NT2/D1 (cell line): ENCODE results near the gene DNAI1.

Source experiments
- YY1 ChIP-seq: IDR thresholded peaks from 2 replicates; pipeline ENCODE4 v1.6.1; 2011; ENCODE audit not compliant: insufficient read length, insufficient read depth
- ZNF274 ChIP-seq: IDR thresholded peaks from 2 replicates; pipeline ENCODE4 v1.6.1; 2011; ENCODE audit warnings: mild to moderate bottlenecking, low read depth, low read length

DNA sequence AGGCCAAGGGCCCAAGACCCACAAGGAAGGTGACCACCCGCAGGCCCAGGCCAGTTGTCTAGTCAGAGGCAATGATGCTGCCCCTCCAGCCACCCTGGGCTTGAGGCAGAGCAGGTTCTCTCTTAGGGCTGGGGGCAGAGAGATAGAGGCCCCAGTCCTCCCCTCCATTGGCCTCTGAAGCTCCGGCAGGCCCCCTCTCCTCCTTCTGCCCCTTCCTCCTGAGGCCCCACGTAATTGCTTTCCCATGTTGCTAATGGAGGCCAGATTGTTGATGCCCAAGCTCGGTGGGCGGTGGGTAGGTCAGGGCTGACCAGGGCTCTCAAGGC, 90.8 kb downstream of the DNAI1 start:
- no peak for TF ChIP-seq ZNF274
- TF ChIP-seq YY1 = no peak
